CD4-positive, alpha-beta T cell treated with Interleukin-17A for 1 hour (primary cell): Measurements from ENCODE around the gene MYO9B.
"Not testable (repeated sequence)": the region's sequence is repeated elsewhere in the genome, so short reads cannot be mapped to it uniquely, and the experiment has no call there.

Experiments used
- DNase-seq: peaks from one replicate; pipeline ENCODE4 v3.0.0-alpha.2; 2020

Gene MYO9B

GRCh38 chr19:17114414-17114831, 38.8 kb downstream of the MYO9B start:
- DNase-seq: no peak

GRCh38 chr19:17116996-17117702, 41.6 kb downstream of the MYO9B start:
- no peak for DNase-seq

GRCh38 chr19:17118957-17119356, 43.4 kb downstream of the MYO9B start:
- no peak for DNase-seq

GRCh38 chr19:17121736-17122293, 46.2 kb downstream of the MYO9B start:
- no peak for DNase-seq

GRCh38 chr19:17123041-17123440, 47.5 kb downstream of the MYO9B start:
- DNase-seq: no peak

- DNase-seq: no peak
Observed at GRCh38 chr19:17124025-17124424, 48.4 kb downstream of the MYO9B start.

- DNase-seq: peak; percentile 74
Observed at GRCh38 chr19:17125062-17125727, 49.6 kb downstream of the MYO9B start.

GRCh38 chr19:17125728-17126677, 50.4 kb downstream of the MYO9B start:
- peak; percentile 82 for DNase-seq

- no peak for DNase-seq
Observed at GRCh38 chr19:17127671-17128070, 52.1 kb downstream of the MYO9B start.

GRCh38 chr19:17128403-17128802, 52.8 kb downstream of the MYO9B start:
- DNase-seq: no peak

- no peak for DNase-seq
Observed at GRCh38 chr19:17128820-17129219, 53.2 kb downstream of the MYO9B start.

- no peak for DNase-seq
Observed at GRCh38 chr19:17129377-17129776, 53.8 kb downstream of the MYO9B start.

- peak; percentile 9 for DNase-seq
Observed at GRCh38 chr19:17135001-17135853, 59.6 kb downstream of the MYO9B start.

- DNase-seq: no peak
Observed at GRCh38 chr19:17136021-17136420, 60.4 kb downstream of the MYO9B start.

GRCh38 chr19:17136617-17137016, 61.0 kb downstream of the MYO9B start:
- no peak for DNase-seq

GRCh38 chr19:17137417-17137816, 61.8 kb downstream of the MYO9B start:
- DNase-seq: no peak

- peak; percentile 18 for DNase-seq
Observed at GRCh38 chr19:17138052-17138846, 62.7 kb downstream of the MYO9B start.

- no peak for DNase-seq
Observed at GRCh38 chr19:17138937-17139598, 63.5 kb downstream of the MYO9B start.

- DNase-seq: not testable (repeated sequence)
Observed at GRCh38 chr19:17144771-17145170, 69.2 kb downstream of the MYO9B start.
